ENCODE data around the gene RALGAPA2.

DNA sequence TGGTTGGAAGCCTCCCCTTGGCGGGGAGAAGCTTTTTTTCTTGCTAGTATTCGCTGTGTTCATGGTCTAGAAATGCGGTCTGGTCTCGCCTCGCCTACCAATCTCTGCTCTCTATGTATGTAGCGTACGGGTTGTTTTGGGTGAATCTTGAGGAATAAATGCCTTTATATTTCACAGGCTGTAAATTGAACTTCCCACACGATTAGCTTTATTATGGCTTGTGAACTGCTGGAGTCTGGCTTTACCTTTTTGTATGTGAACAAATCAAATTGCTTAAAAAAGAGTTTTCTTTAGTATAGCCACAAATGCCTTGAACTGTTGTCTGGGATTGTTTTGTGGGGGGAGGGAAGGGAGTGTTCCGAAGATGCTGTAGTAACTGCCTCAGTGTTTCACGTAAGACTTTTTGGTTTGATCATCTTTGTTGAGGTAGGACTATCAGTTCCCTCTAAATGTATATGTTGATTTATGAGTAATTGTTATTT lies 342.3 kb downstream of the RALGAPA2 start:
- no peak for TF ChIP-seq CTCF (IDR thresholded peaks at IDR 0.05; ENCODE audit: insufficient read depth, low read length)
- TF ChIP-seq POLR2AphosphoS5 (IDR thresholded peaks at IDR 0.05; ENCODE audit: low read depth): no peak

Data from HL-60 (cell line).